CD4-positive, alpha-beta T cell treated with Interferon gamma for 1 hour (primary cell): ENCODE results near the gene CCDC106.

Experiments used
- DNase-seq: peaks from one replicate; pipeline ENCODE4 v3.0.0-alpha.2; 2020

The CCDC106 gene

DNA sequence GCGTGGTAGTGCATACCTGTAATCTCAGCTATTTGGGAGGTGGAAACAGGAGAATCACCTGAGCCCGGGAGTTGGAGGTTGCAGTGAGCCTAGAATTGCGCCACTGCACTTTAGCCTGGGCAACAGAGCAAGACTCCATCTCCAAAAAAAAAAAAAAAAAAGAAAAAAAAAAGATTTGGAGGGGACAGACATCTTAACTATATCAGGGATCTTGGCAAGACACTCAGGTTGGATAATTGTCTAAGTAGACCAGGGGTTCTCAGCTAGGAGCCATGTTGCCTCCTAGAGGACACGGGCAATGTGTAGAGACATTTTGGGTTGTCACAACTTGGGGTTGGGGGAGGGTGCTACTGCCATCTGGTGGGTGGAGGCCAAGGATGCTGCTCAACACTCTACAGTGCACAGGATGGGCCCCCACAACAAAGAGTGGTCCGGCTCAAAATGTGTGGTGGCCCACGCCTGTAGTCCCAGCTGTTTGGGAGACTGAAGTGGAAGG is 9.1 kb upstream of the CCDC106 start:
- peak; percentile 63 for DNase-seq

DNA sequence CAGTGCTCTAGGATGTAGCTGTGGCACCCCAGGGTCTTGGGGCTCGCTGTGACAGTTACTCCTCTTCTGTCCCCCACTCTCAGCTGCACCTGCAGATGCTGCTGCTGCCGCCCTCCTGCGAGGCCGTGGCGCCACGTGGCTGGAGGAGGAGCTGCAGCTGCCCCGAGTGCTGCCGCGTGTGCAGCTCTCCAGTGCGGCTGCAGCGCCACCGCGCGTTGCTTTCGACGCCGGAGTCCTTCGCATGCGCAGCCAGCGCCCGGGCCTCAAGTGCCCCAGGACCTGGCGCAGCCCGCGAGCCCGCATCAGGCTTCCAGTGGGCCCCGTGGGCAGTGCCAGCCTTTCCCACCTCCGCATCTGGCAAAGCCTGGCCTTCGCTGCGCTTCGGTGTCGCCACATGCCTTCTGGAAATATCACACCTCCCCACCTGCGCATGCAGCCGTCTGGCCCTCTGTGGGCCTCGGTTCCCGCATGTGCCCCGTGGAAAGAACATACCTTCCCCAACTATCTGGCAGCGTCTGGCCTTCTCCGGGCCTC is 7.9 kb upstream of the CCDC106 start:
- DNase-seq, result peak; percentile 82

DNA sequence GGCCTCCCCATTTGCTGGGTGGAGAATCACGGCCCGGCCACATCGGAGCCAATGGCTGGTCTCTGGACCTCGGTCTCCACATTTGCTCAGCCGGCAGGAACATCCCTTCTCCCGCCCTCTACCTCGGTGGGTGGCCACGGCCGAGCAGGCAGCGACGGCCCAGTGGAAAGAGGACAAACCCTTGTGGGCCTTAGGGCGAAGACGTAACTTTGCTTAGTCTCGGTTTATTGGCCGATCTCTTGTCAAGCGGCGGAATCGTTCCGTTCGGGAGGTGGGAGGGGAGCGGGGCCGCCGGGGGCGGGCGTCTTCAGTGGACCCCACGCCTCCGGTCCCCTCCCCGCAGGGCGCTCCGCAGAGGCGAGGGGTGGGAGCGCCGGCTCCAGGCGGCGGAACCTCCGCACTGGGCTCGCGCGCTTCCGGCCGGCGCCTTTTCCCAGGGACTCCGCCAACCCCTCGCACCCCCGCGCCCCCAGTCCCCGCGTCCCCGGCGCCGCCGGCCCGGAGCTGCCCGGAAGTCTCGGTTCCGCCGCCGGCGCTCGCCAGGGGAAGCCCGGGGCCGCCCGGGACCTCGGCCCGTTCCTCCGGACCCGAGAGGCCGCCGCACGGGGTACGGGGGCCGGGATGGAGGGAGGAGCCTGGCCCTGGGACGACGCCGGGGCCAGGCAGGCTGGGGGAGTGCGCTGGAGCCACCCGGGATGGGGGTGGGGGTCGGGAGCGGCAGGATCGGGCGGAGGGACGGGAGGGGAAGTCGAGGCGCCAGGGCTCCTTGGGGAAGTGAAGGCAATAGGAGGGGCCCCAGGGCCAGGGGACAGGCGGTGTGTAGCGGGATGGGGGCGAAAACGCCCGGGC is 7.2 kb upstream of the CCDC106 start, which contains the start of gene ZNF580:
Gene ZNF580 (plus strand): TSS at position 426 of the 849 bp plus-strand sequence. CDS start 1,507 bp downstream, outside the sequence.
- peak; percentile 52 for DNase-seq

DNA sequence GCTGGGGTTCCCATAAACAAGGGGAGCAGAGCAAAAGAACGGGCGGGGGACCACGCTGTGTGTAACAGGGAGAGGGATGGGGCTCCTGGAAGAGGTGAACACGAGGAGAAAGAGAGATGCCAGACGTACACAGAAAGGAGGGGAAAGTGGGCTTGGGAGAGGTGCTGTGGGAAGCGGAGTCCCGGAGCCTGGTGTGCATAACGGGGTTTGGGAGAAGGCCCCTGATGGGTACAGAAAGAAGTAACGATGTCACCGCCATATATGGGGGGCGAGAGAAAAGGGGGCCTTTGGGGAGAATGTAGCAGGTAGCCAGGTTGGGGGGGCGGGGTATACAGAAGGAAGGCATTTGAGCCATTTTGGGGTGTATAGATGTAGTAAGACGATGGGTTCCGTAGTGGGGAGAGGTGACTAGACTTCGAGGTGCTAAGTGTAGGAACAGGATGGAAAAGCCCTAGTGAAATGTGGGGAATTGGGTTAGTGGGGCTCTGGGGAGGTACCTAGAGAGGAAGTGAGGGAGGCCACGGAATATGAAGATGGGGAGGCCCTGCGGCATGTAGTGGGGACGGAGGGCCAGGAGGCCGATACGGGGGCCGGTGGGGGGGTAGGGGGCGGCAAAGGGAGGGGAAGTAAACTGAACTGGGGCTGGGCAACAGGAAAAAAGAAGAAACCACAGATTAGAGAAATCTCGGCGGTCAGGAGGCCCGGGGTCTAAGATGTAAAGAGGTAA is 6.4 kb upstream of the CCDC106 start:
- no peak for DNase-seq

DNA sequence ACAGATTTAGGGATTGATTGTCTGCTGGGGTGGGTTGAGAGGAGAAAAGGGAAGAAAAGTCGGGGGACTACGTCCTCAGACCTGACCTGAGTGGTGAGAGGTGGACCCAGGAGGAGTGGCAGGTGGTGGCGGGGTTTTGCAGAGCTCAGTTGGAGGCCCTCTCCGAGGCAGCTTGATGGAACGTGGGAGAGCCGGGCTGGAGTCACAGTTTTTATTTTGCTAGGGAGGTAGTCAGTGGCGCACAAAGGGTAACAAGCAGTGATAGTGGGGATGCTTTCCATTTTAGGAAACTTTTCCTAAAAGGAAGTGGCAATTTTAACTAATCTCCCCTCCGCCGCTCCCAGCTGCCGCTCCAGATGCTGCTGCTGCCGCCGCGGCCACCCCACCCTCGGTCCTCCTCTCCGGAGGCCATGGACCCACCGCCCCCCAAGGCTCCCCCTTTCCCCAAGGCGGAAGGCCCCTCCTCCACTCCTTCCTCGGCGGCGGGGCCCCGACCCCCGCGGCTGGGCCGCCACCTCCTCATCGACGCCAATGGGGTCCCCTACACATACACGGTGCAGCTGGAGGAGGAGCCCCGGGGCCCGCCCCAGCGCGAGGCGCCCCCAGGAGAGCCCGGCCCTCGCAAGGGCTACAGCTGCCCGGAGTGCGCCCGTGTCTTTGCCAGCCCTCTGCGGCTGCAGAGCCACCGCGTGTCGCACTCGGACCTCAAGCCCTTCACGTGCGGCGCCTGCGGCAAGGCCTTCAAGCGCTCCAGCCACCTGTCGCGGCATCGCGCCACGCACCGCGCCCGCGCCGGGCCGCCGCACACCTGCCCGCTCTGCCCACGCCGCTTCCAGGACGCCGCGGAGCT is 5.6 kb upstream of the CCDC106 start:
- DNase-seq, result no peak

DNA sequence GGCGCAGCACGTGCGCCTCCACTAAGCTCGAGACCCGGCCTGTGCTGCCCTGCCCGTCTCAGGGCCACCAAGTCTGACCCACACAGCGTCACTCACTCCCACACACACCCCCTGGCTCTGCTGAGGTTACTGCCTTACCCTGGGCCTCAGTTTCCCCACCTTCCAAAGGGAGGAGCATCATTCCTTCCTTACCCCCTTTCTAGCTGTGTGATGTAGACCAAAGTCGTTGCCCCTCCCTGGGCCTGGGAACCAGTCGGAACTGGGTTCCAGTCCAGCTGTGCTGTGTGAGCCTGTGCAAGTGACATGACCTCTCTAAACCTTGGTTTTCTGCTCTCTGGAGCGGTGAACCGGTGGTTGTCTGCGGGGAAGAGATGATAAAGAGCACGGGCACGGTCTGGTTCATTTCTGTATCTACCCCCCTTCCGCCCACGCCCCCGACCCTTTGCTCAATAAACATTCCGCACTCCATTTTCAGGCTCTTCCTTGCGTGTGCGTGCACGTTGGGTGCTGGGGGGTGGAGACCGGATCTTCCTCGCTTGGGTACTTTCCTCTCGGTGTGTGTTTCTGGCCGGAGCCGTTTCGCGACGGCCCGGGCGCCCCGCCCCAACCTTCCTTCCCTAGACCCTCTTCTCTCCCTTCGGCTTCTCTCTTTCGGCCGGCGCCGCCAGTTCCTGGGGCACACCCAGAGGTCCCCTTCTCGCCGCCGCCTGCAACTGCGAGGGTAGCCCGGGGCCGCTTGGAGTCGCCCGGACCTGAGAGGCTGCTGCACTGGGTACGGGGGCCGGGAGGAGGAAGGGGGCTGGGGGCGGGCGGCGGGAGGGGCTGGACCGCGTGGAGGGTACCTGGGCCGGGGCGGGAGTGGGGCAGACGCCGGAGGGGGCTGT is 4.8 kb upstream of the CCDC106 start, which contains the start of gene ZNF581:
Gene ZNF581 (plus strand): TSS at position 647 of the 884 bp plus-strand sequence. CDS start 923 bp downstream, outside the sequence.
- peak; percentile 74 for DNase-seq

DNA sequence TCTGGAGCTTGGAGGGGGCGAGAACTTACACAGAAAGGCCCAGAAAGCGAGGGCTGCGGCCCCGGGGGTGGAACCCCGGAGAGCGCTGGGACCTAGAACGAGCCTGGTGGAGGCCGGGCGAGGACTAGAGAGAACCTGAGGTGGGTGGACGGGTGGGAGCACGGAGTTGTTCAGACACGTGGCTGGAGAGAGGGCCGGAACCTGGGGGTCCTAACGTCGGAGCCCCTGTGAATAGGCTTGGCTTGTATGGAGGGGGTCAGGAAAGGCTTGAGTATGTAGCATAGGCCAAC is 4.2 kb upstream of the CCDC106 start:
- DNase-seq, result no peak

DNA sequence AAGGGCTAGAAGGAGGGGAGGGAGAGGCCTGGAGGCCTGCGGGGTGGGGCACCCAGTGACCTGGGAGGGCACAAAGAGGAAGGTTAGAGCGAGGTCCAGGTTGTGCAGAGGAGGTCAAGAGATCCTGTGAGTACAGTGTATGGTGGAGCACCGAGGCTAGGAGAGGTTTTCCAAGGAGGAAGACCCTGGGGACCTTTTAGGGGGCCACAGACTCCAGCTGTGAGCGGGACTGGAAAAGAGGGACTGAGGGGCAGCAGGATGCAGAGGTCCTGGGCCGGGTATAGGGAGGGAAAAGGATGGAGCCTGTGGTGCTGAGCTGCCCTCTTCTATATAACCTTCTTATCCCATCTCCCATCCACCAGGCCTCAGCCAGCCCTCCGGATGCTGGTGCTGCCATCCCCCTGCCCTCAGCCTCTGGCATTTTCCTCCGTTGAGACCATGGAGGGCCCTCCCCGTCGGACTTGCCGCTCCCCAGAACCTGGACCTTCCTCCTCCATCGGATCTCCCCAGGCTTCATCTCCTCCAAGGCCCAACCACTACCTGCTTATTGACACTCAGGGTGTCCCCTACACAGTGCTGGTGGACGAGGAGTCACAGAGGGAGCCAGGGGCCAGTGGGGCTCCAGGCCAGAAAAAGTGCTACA is 3.7 kb upstream of the CCDC106 start:
- no peak for DNase-seq

DNA sequence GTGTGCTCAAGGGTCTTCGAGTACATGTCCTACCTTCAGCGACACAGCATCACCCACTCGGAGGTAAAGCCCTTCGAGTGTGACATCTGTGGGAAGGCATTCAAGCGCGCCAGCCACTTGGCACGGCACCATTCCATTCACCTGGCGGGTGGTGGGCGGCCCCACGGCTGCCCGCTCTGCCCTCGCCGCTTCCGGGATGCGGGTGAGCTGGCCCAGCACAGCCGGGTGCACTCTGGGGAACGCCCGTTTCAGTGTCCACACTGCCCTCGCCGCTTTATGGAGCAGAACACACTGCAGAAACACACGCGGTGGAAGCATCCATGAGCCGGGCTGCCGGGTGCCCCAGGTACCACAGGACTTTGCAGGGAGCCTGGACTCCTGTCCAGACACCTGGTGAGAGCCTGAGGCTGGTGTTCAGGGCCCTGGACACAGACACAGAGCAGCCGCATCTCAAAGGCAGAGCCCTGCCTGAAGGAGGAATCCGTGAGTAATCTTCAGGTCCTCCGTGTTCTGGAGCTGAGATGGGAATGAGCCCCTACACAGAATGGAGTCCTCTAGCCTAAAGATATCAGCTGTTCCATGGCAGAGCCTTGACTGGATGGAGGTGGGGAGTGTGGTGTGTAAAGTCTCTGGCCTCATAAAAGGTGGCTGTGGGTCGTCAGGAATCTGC is 3.0 kb upstream of the CCDC106 start:
- no peak for DNase-seq

DNA sequence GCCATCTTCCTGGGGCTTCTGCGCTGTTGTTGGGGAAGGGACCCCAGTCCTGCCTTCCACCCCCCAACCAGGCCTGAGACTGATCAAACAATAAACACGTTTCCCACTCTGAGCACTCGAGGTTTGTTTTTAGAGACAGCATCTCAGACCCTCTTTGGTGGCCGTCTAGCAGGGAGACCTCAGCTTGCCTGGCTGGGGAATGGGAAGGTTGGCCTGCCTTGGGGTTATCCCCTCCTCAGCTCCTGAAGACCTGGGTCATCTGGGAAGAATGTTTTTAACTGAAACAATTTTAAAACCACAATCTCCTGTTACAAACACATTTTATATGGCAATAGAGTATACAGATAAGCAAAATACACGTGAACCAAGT is 2.5 kb upstream of the CCDC106 start:
- no peak for DNase-seq

DNA sequence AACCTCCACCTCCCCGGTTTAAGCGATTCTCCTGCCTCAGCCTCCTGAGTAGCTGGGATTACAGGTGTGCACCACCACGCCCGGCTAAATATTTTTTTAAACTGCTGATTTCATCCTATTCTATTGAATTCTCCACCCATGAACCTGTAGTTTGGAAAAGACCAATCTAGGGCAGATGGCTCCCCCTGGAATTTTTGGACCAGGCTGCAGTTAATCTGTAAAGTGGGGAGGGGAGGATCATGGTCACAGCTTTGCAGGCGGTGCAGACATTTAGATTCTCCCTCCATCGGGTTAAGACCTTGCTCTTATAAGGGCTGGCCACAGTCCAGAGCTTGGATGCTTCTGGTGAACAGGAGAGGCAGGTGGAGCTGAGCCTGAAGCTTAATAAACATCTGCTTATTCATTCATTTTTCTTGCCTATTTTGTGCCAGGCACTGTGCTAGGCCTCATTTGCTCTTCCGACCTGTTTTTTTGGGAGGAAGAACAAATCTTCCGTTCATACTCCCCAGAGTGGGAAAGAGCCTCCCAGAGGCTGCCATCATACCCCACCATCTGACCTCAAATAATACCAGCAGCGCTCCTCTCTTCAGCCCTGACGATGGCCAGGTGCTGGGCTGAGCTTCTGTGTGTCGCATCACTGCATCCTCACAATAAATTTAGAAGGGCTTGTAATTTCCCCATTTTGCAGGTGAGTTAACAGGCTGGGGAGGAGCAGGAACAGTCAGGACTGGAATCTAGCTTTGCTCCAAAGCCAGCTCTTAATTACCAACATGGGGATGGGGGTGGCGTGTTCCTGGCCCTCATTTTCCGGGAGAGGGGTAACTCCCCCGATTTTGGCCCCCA is 902 bp upstream of the CCDC106 start:
- DNase-seq, result no peak

DNA sequence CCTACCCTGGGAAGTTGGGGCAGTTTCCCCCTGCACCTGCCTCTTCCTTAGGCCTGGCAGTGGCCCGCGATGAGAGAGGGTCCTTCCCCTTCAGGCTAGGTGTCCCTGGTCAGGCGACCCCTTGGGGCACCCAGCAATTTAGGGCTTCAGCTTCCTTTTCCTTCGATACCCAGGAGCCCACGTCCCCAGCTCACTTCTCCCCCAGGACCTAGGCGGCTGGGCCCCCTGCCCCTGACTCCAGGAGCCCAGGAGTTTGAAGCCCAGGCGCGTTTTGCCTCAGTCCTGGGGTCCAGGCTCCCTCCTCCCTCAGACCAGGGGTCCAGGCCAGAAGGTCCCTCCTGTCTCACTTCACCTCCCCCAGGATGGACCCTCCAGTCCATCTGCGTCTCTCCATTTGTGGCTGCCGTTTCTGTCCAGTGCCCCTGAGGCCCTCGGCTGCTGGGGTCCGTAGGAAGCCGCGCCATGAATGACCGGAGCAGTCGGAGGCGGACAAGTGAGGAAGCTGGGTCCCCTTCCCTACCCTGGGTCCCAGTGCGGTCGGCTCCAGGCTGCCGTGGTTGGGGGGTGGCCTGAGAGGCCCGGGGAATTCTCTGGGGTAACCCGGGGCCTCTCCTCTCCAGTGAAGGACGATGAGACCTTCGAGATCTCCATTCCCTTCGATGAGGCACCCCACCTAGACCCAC is 714 bp downstream of the CCDC106 start:
- no peak for DNase-seq

DNA sequence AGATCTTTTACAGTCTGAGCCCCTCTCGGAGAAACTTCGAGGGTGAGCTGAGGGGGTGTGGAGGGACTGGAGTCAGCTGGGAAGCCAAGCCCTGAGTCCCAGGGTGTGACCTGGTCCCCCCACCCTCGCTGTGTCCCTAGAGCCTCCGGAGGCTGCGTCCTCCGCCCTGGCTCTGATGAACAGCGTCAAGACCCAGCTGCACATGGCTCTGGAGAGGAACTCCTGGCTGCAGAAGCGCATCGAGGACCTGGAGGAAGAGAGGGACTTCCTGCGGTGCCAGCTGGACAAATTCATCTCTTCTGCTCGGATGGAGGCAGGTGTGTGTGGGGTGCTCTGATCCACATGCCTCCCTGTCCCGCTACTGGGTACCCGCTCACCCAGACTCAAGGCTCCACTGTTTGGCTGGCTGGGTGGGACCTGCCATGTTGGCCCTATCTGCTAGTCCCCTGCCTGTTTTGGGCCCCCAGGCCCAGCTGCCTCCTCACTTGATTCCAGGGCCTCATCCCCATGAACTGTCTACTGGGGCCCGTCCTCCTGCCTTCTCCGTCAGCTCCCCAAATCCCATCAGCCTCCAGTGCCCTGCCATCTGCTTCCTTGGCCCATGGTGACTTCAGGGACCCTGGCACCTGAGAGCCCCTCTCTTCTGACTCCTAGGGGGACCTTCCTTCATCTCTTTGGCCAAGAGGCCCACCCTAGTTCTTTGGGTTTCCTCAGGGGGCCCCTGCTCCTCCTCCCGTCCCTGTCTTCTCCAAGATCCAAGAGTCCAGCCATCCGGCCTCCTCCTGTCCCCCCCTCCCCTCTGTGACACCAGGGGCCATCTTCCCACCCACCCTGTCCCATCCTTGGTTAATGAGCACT is 1.5 kb downstream of the CCDC106 start:
- DNase-seq, result no peak

DNA sequence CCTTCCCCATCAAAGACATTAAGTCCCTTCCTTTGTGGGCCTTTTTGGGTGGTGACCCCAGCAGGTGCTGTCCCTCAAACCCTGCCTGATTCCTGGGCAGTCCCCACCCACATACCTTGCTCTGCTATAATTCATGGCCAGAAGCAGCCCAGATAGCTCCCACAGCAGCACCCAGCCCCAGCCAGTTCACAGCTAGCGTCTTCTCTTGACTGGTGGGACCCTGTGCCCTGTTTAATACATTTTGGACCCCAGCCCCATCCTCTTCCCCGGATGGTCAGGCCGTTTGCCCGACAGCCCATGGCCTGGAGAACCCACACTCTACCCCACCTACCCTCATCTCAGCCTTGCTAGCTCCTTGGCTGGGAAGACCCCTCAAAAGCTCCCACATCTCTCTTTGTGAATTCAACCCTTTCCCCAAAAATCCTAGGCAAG is 2.1 kb downstream of the CCDC106 start:
- no peak for DNase-seq

DNA sequence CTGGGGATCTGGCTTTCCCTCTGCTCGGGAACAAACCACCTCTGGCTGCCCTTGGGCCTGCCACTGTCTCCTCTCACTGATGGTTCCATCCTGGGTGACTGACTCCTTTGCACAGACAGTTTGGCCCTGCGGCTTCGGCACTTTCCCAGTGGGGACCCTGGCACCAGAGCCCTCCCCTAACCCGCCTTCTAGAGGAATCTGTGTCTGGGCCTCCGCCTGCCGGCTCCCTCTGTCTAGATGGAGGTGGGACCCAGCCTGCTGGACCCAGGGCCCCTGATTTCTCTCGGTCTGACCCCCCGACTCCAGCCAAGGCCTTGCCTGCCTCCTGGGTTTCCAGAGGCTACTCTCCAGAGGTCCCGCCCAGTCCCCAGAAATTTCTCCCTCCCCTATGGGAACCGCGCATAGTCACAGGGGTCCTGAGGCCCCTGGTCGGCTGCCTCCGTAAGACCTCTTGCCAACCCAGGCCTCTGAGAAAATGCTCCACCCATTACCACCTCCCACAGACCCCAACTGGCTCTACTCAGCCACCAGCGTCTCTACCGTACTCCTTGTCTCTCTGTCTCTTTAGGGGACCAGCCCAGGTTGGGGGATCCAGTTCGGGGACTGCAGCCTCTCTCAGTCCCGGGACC is 2.7 kb downstream of the CCDC106 start:
- DNase-seq, result no peak

DNA sequence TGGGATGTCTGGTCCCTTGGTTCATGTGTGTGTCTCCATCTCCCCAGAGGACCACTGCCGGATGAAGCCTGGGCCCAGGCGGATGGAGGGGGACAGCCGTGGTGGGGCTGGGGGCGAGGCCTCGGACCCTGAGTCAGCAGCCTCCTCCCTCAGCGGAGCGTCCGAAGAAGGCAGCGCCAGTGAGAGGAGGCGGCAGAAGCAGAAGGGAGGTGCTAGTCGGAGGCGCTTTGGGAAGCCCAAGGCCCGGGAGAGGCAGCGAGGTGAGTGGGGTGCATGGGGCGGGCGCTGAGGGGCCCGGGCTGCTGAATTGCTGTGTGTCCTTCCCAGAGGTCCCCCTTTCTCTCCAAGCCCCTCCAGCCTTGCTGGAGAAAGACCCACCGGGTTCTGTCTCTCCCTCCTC is 3.2 kb downstream of the CCDC106 start:
- no peak for DNase-seq

DNA sequence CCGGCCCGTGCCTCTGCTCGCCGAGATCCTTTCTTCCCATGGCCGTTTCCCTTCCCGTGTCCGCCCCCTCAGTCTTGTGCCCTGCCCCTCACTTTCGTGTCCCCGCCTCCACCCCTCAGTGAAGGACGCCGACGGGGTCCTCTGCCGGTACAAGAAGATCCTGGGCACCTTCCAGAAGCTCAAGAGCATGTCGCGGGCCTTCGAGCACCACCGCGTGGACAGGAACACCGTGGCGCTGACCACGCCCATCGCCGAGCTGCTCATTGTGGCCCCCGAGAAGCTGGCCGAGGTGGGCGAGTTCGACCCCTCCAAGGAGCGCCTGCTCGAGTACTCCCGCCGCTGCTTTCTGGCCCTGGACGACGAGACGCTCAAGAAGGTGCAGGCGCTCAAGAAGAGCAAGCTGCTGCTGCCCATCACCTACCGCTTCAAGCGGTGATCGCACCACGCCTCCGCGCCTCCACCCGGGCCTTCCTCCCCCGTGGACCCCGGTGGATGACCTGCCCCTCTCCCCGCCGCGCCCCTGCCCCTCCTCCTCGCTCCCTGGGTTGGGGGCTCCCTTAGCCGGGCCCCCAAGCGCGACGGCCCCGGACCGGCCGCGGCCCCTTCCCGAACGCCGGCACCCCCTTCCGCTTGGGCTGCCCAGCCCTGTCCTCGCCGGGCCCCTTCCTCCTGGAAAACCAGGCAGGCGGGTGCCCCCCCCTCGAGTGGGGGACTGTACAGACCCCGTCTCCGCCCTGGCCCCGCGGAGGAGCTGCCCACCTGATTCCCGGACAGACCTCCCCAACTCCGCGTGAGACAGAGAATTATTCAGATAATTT is 4.5 kb downstream of the CCDC106 start:
- DNase-seq, result no peak
